ENCODE results near the gene AATK. TPM values are rescaled to one million over a fixed set of nuclear protein-coding genes. Genes with fewer than 3 reads are reported as not detected.

The AATK gene
- total and polyA plus RNA-seq, 8 donors, result 13.3 to 48.5 (median 19.4) TPM

GRCh38 chr17:81102352-81102751 lies 63.7 kb downstream of the AATK start:
- DNase-seq (no peak), ATAC-seq (no peak)
- Histone ChIP-seq H3K27ac (no peak overlapping the region), H3K4me3 (no peak overlapping the region), H3K36me3 (peaks cover 0 to 67% of the 10 kb centered on the region in 2 donors), H3K27me3 (no peaks in the 10 kb centered on the region), H3K9me3 (no peaks in the 10 kb centered on the region), H3K4me1 (peaks cover 9 to 20% of the 10 kb centered on the region in 2 donors)
- no peak for TF ChIP-seq CTCF (IDR thresholded peaks at IDR 0.05)
- intact Hi-C loops (cut with DNase I), result loop anchor here in 1 of 2 donors (5.0 kb wide), 1 partner anchor 115 kb away; no protein-coding TSS in a partner anchor

- Histone ChIP-seq H3K36me3 (peaks cover 0 to 61% of the 10 kb centered on the region in 2 donors), H3K9me3 (no peaks in the 10 kb centered on the region), H3K27ac (no peak overlapping the region), H3K27me3 (no peaks in the 10 kb centered on the region), H3K4me3 (no peak overlapping the region), H3K4me1 (peaks cover 15 to 26% of the 10 kb centered on the region in 2 donors)
- ATAC-seq, result peak; percentile 86
- intact Hi-C loops (cut with DNase I), result loop anchor here in 1 of 2 donors (5.0 kb wide), 1 partner anchor 114 kb away; no protein-coding TSS in a partner anchor
- TF ChIP-seq CTCF (IDR thresholded peaks at IDR 0.05), result peak; percentile 99 to 100
- DNase-seq, result peak; percentile 42 to 98 (median 84)
These were observed 64.3 kb downstream of the AATK start for GRCh38 chr17:81101614-81102306.

GRCh38 chr17:81100668-81101067 lies 65.4 kb downstream of the AATK start:
- no peak for DNase-seq
- Histone ChIP-seq H3K36me3 (peaks cover 0 to 50% of the 10 kb centered on the region in 2 donors), H3K9me3 (no peaks in the 10 kb centered on the region), H3K4me3 (no peak overlapping the region), H3K4me1 (peaks cover 20 to 37% of the 10 kb centered on the region in 2 donors), H3K27ac (no peak overlapping the region), H3K27me3 (no peaks in the 10 kb centered on the region)
- no peak for ATAC-seq
- intact Hi-C loops (cut with DNase I), result loop anchor here in 1 of 2 donors (5.0 kb wide), 1 partner anchor 113 kb away; no protein-coding TSS in a partner anchor
- TF ChIP-seq CTCF (IDR thresholded peaks at IDR 0.05), result no peak

GRCh38 chr17:81099888-81100287 lies 66.1 kb downstream of the AATK start:
- Histone ChIP-seq H3K4me3 (no peak overlapping the region), H3K27ac (no peak overlapping the region), H3K4me1 (peaks cover 27 to 45% of the 10 kb centered on the region in 2 donors), H3K27me3 (no peaks in the 10 kb centered on the region), H3K9me3 (no peaks in the 10 kb centered on the region), H3K36me3 (peaks cover 0 to 42% of the 10 kb centered on the region in 2 donors)
- ATAC-seq (no peak), DNase-seq (no peak)
- TF ChIP-seq CTCF (IDR thresholded peaks at IDR 0.05), result no peak
- intact Hi-C loops (cut with DNase I), result loop anchor here in 1 of 2 donors (5.0 kb wide), 1 partner anchor 113 kb away; no protein-coding TSS in a partner anchor

- H3K4me3 ChIP-seq, result no peak overlapping the region
- H3K4me1 ChIP-seq, result peaks cover 31 to 52% of the 10 kb centered on the region in 2 donors
- TF ChIP-seq CTCF (IDR thresholded peaks at IDR 0.05), result no peak
- no peaks in the 10 kb centered on the region for H3K9me3 ChIP-seq
- DNase-seq, result peak in 1 of 4 donors; percentile 76
- intact Hi-C loops (cut with DNase I), result no loop called here
- ATAC-seq, result peak; percentile 1
- peak overlapping the region; percentile 40 to 72 for H3K27ac ChIP-seq
- H3K36me3 ChIP-seq, result peaks cover 0 to 23% of the 10 kb centered on the region in 2 donors
- H3K27me3 ChIP-seq, result no peaks in the 10 kb centered on the region
These were observed 68.1 kb downstream of the AATK start for GRCh38 chr17:81097943-81098308.

Measured in left lung (tissue), 10 donors.